GM19324 (cell line): ENCODE data around the gene NELL2.
"Not testable (repeated sequence)": the region's sequence is repeated elsewhere in the genome, so short reads cannot be mapped to it uniquely, and the experiment has no call there.

Source experiments
- ATAC-seq: cut with Tn5 transposase; IDR thresholded peaks from one replicate; pipeline ENCODE4 v1.9.1; 2021; ENCODE audit warnings: mild to moderate bottlenecking, moderate library complexity; ENCODE audit not compliant: unreplicated experiment, low FRiP score

NELL2 gene

DNA sequence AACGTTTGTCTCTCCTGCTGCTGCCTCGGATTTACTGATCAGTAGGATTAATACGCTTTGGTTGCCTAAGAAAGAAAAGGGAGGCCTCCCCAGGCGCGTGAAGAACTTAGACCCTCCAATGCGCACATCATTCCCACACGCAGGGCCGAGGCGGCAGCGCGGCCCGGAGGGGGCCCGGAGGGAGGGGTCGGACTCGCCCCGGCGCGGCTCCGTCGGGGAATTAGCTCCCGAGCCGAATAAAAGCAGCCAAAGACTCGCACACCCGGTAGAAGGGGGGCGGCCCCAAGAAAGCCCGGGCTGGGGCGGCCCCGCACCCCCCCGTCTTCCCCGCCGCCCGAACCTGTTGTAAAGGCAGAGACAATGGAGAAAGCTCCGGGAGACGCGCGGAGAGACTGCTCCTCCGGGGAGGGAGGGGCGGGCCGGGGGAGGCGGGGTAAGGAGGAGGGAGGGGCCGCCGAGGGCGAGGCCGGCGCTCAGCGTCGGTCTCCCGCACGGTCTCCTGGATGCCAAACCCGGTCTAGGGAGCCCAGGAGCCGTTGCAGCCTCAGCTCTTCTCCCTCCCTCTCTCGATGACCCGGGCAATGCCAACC, at the start of gene NELL2:
TSS of gene NELL2 (minus strand) at position 362 of the 590 bp plus-strand sequence. CDS start 446 bp downstream, outside the sequence.
- ATAC-seq = peak; percentile 55

DNA sequence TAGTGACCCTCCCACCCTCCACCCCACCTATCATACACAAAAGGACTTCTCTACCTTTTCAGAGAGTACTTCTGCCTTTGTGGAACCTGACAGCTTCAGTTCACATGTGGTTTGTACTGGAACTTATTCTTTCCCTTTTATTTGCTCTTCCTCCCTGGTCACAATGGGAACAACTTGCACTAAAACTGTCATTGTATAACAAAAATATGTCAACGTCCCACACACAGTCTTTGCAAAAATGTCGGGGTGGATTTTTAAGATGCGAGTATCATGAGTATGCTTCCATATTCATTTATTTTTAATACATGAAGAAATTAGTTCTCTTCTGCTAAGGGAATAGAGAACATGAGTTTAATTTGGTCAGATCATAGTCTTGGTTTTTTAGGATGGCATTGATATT, 45.6 kb upstream of the NELL2 start:
- no peak for ATAC-seq

DNA sequence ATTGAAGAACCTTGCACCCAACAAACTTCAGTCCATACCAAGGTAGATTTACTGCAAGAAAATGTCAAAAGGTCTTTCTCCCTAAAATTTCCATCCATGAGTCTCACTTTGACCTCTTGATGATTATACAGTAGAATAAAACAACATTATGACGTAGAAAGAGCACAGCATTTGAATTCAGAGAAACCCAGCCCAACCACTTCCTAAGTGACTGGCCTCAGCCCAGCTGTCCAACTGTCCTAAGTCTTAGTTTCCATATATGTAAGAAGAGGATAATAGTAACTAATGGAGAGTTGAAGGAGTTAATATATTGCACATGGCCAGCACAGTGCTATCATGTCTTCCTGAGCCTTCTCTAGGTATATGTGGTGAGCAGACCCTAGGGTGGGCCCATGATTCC, 41.0 kb upstream of the NELL2 start:
- no peak for ATAC-seq

DNA sequence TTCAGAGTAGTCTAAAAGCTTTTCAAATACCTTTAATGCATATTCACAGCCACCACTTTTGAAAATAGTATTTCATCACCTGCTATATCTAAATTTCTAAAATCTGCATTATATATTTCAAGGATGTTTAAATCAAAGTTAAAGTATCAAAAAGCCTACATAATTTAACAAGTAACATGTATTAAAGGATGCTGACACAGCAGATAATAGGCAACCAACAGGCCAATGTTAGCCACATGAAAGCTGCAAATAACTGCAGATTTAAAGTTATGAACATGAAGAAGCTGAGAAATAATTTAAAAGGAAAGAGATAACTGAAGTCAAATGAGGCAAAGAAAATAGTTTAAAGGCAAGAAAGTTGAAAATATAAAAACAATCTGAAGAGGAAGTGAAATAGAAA, 39.8 kb upstream of the NELL2 start:
- no peak for ATAC-seq

DNA sequence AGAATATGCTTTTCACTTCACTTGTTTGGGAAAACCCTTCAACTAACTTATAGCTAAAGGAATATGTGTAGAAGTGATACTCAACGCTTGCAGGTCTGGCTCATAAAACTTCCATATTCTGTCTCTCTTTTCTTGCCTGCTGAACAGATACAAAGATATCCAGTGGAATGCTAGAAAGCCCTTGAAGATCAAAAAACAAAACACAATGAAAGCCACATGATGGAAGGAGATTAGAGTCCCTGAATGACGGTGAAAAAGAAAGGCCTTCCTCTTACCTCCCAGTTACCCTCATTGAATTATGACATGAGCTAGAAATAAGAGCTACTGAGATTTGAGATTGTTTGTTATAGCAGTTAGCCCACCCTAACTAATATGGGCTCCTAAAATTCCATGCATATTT, 28.2 kb upstream of the NELL2 start:
- no peak for ATAC-seq

DNA sequence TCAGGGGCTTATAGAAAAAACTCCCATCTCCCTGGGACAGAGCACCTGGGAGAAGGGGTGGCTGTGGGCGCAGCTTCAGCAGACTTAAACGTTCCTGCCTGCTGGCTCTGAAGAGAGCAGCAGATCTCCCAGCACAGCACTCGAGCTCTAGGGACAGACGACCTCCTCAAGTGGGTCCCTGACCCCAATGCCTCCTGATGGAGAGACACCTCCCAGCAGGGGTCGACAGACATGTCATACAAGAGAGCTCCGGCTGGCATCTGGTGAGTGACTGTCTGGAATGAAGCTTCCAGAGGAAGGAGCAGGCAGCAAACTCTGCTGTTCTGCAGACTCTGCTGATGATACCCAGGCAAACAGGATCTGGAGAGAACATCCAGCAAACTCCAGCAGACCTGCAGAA, 22.0 kb upstream of the NELL2 start:
- not testable (repeated sequence) for ATAC-seq

DNA sequence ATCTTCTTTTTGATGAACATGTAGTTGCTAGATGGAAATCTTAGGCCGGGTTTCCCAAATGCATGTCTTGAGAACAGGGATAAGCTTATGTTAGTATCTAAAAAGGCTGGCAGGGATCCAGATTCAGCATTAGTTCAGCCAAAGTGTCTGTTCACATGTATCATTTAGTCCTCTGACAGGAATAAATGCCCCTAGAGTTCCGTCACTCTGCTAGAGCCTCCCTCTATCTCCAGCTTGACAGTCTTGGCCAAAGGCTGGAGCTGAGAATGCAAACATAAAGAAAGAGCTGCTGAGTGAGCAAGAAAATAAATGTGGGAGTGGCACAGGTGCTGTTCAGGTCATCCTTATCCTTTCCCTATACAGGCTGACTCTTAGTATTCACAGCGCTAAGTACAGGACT, 13.8 kb upstream of the NELL2 start:
- ATAC-seq = no peak

DNA sequence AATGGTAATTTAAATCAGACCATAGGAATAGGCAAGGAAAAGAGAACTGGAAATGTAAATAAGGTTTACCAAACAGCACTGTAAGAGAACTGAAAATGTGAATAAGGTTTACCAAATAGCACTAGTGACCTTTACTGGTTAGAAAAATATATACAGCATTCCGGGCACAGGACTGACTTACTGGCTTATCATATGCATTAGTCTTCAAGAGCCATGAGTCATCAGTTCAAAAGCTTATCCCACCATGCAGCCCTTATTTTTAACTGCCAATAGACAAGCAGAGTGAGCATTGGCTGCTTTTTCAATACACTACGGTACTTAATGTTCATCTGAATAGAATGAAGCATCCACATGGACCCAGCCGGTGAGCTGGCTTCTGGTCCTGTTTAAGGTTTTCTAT, 13.0 kb upstream of the NELL2 start:
- ATAC-seq = no peak

DNA sequence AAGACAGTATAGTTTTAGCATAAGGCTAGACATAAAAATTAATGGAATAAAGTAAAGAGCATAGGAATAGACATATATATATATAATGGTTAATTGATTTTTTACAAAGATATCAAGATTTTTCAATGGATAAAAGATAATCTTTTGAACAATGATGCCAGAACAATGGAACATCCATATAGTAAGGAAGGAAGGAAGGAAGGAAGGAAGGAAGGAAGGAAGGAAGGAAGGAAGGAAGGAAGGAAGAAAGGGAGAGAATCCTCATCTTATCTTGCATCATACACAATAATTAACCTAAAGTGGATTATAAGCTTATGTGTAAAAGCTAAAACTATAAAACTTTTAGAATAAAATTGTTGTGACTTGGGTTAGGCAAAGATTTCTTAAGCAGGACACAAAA, 9.8 kb upstream of the NELL2 start:
- no peak for ATAC-seq

DNA sequence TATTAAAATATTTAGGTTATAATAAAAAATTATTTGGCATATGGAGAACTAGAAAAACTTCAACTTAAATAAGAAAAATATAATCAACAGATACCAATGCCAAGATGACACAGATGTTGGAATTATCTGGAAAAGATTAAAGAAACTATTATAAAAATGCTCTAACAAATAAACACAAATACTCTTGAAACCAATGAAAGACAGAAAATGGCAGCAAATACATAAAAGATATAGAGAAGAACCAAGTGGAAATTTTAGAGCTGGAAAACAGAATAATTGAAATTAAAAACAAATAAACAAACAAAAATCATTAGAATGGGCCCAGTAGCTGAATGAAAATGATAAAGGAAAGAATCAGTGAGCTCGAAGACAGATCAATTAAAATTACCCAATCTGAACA, 5.1 kb upstream of the NELL2 start:
- ATAC-seq = no peak

DNA sequence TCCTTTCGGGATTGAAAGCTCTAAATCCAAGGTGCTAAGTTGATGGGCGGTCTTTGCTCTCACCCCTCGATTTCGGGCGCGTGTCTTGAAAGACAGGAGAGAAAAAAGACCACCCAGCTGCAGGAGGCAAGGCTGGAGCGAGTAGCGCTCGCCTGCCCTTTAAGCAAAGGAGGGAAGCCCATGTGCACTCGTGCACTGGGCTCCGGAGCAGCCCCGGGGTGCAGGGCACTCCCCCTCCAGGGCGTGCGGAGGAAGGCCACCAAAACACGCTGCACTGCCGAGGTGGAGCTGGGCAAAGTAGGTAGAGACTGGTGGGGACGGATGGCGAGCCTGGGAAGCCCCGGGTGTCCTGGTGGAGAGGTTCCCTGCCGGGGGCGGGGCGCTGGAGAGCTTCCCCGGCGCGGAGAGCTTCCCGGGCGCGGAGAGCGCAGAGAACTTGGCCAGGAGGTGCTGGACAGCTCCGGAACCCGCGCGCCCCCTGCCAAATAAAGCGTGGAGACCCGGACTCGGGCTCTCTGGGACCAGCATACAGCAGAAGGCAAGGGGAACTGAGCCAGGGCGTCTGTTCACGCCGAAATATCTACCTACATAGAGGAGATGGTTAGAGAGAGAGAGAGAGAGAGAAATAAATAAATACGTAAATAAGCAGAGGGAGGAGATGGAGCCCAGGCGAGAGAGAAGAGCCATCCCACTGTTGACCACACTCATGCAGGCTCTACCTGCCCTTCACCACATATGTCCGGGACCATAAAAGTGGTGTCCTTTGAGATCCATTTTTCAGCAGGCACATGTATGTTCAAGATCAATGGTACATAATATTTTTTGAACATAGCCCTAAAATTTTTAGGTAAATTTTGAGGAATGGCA, 662 bp upstream of the NELL2 start:
- ATAC-seq = peak; percentile 70

DNA sequence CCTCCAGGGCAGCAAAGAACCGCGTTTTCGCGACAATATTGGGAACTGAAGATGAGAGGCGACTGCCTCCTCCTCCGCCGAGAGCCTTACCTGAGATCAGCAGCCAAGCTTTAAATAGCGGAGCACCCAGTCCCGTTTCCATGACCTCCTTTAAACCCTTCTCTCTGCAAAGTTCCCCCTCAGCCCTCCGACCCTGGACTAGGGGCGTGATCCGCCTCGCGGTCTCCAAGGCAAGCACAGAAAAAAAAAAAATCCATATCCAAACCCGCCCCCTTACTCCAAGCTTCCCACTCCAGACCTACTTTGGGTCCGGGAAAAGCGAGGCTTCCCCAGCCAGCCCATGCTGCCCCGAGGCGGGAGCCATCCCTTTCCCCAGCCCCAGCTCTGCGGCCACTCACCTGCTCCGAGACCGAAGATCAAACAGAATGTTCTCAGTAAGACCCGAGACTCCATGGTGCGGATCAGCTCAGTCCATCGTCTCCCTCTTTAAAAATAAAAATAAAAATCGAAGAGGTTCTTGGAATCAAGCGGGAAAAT, 630 bp downstream of the NELL2 start:
- ATAC-seq = no peak

DNA sequence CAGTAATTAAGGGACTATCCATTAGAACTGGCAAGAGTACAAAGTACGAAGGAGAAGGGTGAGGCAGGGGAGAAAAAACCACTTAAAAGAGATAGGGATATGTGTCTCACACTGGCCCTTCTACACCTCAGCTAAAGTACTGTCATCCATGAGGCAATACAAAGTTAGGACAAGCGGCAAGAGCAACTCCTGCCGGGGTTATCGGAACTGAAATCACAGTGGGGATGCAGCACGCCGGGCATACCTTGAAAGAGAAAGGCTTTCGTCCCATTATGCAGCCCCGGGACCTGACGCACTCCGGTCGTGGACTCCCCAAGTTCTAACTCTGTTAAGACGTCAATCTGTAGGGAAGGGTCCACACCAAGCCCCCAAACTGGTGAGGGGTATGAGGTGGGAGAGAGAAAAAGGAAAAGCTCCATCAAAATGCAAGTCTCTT, 1.1 kb downstream of the NELL2 start:
- no peak for ATAC-seq

DNA sequence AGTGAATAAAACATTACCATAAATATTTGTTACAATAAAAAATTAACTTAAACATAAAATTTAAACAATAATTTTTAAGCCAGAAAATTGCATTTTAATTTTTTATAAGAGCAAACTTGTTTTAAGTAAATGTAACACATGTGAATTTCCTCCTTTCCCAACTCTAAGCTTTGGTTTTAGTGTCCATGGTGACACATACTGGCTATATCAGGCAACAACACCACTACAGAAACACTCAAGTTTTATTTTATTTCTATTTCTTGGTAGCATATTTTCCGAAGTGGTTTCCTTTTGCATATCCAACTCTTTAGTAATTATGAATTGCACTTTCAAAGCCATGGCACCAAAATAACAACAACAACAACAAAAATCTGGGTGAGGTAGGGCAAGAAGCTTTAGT, 2.2 kb downstream of the NELL2 start:
- no peak for ATAC-seq

DNA sequence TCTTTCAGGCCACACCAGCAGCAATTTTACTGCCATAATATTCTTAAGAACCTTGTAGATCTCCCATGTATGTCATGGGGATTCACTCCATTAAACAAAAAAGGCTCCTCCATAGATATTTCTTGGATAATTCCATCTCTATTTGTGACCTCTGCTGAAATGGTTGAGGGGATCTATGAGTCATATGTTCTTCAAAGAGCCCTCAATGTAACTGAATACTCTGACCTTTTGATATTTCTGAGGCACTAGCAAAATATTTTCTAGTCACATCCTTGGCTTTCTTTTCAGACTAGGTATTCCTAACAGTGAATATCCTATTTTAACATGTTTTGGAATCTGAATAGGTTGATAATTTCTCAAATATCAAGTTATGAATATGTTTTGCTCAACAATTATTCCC, 6.6 kb downstream of the NELL2 start:
- no peak for ATAC-seq

DNA sequence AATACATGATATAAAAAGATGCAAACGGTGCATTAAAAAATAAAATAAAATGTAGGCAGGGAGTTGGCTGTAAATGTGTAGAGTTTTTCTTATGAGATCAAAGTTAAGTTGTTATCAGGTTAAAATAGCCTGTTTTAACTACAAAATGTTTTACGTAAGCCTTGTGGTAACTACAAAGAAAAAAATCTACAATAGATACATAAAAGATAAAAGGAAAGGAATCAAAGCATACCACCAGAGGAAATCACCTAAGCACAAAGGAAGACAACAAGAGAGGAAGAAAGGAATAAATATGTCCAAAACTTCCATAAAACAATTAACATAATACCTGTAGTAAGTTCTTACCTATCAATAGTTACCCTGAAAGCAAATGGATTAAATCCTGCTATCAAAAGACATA, 12.2 kb downstream of the NELL2 start:
- ATAC-seq = no peak

DNA sequence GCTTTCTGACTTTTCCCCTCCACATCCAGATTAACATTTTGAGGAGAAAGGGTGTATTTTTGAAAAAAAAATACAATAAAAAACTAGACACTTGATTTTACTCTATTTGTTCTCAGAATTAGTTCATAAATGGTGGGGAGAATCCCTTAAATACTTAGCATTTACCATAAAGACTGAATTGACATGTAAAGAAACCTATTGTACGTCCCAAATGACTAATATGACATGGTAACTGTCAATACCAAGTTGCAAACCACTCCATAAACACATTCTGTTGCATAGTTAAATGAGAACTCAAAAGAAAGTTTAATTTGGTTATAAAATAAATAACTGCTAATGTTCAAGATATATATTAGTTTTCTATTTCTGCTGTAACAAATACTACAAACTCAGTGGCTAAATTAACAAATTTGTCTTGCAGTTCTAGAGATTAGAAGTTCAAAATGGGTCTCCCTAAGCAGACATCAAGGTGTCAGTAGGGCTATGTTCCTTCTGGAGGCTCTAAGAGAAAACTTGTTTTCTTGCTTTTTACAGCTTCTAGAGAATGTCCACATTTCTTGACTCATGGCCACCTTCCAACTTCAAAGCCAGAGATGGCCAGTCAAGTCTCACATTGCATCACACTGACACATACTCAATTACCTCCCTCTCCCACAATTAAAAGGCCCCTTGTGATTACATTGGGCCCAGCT, 16.0 kb downstream of the NELL2 start:
- no peak for ATAC-seq

DNA sequence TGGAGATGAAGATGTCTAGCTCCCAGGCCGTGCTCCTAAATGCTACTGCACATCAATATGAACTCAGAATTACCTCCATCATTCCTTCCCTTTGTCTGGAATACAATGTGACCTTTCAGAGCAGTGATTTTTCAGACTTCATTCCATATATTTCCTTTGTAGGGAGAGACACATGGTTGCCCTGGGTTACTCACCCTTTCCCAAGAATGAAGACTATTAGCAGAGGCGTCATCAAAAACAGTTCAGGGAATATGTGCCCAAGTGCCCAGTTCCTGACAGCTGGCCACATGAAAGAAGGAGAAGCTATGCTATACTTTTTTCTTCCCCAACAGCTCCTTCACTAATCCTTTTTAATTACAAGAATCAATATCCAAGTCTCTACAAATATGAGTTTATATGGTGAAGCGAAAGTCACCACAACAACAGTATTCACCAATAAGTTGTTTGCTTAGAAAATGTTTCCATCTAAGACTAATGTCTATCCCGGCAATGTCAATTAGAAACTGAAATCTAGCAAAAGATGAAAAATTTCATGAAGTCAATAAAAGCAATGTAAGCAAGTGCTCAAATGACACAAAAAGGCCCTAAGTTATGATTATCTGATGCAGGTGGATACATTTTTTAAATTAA, 17.8 kb downstream of the NELL2 start:
- no peak for ATAC-seq

DNA sequence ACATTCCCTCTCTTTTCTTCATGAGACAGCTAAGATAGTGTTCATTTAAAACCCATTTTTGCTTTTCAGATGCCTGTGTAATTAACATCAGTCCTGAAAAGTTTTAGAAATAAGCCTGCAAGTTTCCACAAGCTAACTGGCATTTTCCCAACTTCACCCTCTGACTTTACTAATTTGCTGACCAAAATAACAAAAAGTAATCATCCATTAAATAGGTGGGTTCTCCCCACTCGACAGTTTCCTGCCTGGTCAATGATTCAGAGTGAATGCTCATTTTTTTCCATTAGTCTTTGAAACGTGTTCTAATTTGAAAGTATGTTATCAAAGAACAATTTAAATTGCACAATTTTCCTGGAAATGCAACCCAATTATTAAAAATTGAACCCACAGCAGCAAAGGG, 23.6 kb downstream of the NELL2 start:
- no peak for ATAC-seq

DNA sequence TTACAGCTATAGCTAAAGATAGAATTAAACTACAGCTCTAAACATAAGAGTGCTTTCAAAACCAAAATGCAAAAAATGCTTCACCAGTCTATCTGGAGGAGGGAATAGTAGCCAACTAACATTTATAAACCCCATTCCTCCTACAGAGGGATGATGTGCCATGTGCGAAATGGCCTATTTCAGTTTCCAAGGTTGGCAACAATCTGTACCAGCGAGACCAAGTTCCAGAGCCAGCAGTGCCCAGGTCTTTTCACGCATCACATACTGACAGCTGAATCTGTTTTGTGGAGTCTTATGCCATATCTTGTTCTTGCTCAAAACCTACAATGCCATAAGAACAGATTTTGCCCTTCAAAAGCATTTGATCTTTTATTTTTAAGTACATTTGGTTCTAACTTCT, 24.5 kb downstream of the NELL2 start:
- no peak for ATAC-seq

DNA sequence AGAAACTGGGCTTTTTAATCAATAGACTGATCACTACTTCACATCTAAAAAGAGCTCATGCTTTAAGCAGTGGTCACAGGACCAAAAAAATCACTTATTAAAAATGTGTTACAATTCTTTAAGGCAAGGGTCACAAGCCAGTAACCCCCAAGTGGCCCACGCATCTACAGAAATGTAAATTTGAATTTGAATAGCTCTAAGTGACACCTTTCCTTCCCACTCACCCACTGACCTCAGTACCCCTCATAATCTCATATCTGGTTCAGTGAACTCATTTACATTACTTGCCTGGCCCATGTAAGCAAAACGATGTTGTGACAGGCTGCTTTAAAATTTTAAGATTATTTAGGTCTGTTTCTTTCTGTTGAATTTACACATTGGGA, 27.4 kb downstream of the NELL2 start:
- no peak for ATAC-seq
